T follicular helper cell (primary cell): ENCODE data around the gene MAP3K2.
"Not testable (repeated sequence)": the region's sequence is repeated elsewhere in the genome, so short reads cannot be mapped to it uniquely, and the experiment has no call there.

Experiments
- DNase-seq: peaks from one replicate; pipeline ENCODE4 v3.0.0-alpha.2; 2020; ENCODE audit warnings: low read depth

MAP3K2 gene

GRCh38 chr2:127421116-127421800 is 33.5 kb upstream of the MAP3K2 start:
- DNase-seq, result no peak

- no peak for DNase-seq
These were observed 32.5 kb upstream of the MAP3K2 start for GRCh38 chr2:127420039-127420864.

- DNase-seq, result no peak
These were observed 31.8 kb upstream of the MAP3K2 start for GRCh38 chr2:127419448-127420038.

- DNase-seq, result no peak
These were observed 31.3 kb upstream of the MAP3K2 start for GRCh38 chr2:127419112-127419430.

GRCh38 chr2:127418300-127419111 is 30.7 kb upstream of the MAP3K2 start, which contains the start of gene PROC:
Gene PROC, plus strand, starts transcription at chr2:127418427. Its CDS starts 1,516 bp downstream, at chr2:127419943.
- DNase-seq, result no peak

- DNase-seq, result no peak
These were observed 29.6 kb upstream of the MAP3K2 start for GRCh38 chr2:127417406-127417805.

GRCh38 chr2:127416506-127417001 is 28.8 kb upstream of the MAP3K2 start:
- DNase-seq, result no peak

- DNase-seq, result peak; percentile 79
These were observed 28.1 kb upstream of the MAP3K2 start for GRCh38 chr2:127415593-127416505.

GRCh38 chr2:127414638-127415592 is 27.1 kb upstream of the MAP3K2 start:
- DNase-seq, result no peak

- no peak for DNase-seq
These were observed 26.2 kb upstream of the MAP3K2 start for GRCh38 chr2:127413782-127414637.

GRCh38 chr2:127413200-127413599 is 25.4 kb upstream of the MAP3K2 start:
- DNase-seq, result no peak

GRCh38 chr2:127411653-127412369 is 24.0 kb upstream of the MAP3K2 start:
- DNase-seq, result no peak

GRCh38 chr2:127410871-127411652 is 23.3 kb upstream of the MAP3K2 start:
- no peak for DNase-seq

- DNase-seq, result not testable (repeated sequence)
These were observed 21.9 kb upstream of the MAP3K2 start for GRCh38 chr2:127409716-127410115.

GRCh38 chr2:127408807-127409099 is 21.0 kb upstream of the MAP3K2 start:
- no peak for DNase-seq

- DNase-seq, result peak; percentile 87
These were observed 20.4 kb upstream of the MAP3K2 start for GRCh38 chr2:127408004-127408806.

GRCh38 chr2:127407661-127408003 is 19.9 kb upstream of the MAP3K2 start:
- no peak for DNase-seq
